Stimulated activated CD4-positive, alpha-beta T cell treated with anti-CD3 and anti-CD28 coated beads, Interleukin-12 subunit alpha, Interleukin-12 subunit beta, amount 100 ng/mL, for 24 hours (primary cell): ENCODE data around the gene RNF41.
"Not testable (repeated sequence)": the region's sequence is repeated elsewhere in the genome, so short reads cannot be mapped to it uniquely, and the experiment has no call there.

Experiments
- DNase-seq, 2 experiments: peaks; one replicate each; pipeline ENCODE4 v3.0.0-alpha.2; 2020; ENCODE audit warnings: low read depth in 2 of 2

RNF41 gene

DNA sequence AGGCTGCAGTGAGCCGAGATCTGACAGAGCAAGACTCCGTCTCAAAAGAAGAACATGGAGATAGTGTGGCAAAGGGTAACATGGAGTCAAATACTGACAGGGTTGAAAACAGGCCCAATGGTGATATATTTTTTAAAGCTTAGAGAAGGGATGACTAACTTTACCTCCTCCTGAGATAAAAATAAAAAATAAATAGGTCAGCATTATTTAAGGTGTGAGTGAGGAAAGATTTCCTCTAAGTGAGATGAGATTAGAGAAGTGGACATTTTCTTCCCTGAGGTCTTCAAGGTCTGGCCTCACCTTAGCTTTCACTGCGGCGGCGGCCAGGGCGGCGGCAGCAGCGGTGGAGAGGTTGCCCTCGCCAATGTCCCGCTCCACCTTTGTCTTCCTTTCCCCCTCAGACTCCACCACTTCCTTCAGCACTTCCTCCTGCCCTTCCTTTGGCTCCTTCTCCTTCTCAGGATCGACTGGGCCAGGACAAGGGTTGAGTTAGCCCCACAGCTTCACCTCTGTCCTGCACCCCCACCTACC, 52.4 kb downstream of the RNF41 start:
- DNase-seq: no peak

DNA sequence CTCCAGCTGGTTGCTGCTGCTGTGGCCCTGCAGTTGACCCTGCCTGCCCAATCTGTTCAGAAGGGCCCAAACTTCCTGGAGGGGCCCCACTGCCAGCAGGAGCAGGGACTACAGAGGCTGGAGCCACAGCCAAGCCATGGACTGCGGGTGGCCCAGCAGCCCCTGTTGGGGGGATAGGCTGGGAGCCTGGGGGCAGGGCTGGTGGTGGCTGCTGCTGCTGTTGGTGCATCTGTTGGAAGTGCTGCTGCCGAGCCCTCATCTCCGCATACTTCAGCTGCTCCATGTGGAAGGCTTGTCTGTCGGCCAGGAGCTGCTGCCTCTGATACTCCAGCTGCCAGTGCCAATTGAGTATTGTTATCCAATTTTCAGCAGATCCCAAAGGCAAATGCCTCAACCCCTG, 56.4 kb downstream of the RNF41 start:
- no peak for DNase-seq

DNA sequence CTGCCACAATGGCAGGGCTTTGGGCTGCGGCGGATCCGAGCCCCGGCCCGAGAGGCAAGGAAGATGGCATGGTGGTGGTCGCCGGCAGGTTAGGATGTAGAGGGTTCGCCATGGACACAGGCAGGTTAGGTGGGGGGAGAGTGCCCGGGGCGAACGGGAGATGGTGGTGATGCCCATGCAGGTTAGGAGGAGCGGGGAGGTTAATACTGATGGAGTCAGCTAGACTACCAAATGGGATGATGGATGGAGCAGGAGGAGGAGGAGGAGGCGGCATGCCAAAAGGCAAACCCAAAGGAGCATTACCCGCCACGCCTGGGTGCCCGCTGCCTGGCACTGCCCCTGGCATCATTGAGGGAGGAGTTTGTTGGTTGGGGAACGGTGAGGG, 57.4 kb downstream of the RNF41 start:
- DNase-seq: no peak

DNA sequence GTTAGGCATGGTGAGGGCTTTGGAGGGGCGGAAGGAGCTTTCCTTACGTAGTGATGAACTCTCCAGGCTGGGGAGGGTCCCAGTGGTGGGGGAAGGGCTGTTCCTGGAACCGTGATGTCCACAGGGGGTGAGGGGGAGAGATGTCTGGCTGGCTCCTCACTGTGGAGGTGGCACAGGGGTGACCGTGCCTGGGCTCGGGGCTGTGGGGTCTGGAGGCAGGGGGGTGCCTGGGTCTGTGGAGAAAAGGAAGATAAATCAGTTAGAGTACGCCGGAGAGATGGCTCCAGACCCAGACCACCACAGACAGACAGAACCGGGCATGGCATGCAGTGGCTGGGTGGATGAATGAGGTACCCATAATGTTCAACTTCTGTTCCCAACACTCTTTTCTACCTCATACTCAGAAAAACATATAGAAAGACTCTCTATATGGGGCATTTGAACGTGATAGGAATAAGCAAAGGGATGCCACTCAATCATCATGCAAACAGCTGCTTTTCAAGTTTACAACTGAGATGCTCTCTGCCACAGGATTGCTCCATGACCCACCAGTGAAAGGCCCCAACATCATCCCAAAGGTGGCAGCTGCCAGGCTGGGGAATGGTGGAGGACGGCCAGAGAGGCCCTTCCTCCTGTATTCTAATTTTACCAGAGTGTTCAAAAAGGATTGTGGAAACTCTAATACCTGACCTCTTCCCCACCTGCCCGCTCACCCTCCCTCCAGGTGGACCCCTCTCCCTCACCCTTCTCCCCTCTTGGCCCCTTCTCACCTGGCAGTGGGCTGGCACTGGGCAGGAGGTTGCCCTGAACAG, 58.0 kb downstream of the RNF41 start:
- no peak for DNase-seq

DNA sequence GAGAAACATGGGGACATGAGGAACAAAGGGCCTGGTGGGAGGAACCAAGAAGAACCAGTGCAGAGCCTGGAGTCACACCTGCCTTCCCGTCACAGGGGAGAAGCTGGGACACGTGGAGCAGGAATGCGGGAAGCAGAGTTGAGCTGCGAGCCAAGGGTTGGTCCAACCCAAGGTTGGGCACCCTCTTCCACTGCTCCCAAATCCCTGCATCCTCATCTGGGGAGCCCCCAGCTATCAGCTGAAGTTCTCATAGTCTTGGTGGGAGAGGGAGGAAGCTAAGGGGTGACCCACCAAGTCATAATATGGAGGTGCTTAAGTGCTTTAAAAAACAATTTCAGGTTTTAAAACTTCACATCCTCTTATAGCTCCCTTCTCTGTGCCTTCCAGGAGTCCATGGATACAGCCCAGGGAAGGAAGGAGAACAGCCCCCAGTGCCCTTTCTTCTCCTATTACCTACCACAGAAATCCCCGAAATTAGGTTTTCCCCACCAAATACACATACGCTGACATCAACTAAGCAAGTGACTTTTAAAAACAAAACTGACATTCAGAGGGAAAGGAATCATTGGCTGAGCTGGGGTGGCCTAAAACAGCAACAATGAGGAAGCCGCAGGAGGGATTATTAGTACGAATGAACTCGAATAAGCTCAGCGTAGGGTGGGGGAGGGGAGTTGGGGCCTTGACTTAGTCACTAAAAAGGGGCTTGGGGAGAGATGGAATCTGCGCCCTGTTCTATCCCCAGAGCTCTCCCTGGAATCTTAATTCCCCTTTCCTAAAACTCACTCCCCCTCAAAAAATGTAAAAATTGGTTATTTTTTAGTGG, 59.0 kb downstream of the RNF41 start:
- DNase-seq: no peak

DNA sequence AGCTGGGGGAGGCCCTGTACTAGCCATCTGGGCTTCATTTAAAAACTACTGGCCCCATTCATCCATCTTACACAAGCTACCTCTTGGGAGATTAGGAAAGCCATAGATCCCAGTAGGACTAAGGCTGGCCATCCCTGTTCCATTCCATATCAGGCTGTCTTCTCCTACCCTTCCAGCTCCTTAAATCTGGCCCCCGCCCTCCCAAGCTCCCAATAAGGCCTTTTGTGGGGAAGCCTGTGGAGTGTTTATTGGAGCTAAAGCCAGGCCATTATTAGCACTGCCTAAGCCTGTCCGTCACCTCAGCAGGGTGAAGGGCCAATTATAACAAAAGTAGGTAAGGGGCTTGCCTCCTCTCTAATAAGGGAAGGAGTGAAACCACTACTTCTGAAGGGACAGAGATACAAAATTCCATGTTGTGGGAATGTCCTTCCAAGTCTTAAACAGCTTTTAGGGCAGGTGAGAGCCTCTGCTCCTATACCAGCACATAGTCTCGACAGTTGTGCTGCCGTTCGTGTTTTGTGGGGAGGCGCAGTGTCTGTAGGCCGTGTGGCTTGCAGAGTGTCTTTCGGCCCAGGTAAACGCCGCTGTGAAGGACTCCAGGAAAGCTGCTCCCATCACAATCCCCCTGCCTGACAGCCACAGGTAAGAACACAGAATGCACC, 59.9 kb downstream of the RNF41 start:
- no peak for DNase-seq

DNA sequence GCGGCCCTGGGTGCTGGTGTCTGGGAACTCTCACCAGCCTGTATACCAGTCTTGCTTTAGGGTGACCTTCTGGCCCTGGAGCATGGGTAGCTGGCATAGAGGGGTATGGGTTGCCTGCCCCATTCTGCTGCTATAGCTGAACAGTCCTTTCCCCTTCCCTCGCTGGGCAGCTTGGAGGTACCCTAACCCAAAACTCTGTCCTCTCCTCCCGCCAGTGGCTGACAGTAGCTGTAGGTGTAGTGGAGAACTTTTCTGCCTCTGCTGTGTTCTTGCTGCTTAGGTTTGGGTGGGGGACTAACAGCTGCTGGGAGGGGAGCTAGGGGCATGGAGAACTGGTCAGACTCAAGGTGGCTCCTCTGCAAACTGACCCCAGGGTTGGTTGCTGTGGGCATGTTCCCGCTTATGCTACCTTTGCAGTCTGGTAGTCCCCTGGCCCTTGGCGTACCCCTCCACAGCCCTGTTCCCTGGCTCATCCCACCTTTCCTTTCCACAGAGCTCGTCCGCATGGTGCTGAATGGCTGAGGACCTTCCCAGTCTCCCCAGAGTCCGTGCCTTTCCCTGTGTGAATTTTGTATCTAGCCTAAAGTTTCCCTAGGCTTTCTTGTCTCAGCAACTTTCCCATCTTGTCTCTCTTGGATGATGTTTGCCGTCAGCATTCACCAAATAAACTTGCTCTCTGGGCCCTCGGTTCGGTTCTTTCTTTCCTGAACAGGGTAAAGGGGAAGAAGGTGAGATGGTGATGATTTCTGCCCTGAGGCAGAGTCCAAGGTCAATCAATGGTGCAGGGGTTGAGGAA, 60.6 kb downstream of the RNF41 start:
- no peak for DNase-seq

DNA sequence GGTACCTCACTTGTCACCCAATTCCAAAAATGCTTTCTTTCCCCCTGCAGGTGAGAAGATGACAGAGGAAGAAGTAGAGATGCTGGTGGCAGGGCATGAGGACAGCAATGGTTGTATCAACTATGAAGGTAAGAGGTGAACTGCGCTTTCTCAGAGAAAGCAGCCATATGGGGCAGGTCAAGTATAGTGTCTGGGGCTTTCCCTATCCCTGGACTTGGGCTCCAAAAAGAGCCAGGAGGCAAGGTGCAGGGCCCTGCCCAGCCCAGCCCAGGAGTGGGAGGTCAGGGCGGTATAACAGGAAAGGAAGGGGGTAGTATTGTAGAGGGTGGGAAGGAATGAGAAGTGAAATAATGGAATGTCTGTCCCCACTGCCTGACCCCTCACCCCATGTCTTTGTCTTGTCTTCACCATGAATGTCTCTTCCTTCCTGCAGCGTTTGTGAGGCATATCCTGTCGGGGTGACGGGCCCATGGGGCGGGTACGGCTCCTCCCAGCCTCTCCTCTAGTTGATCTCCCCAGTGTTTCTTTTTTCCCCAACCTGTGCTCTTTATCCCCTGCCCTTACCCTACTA, 61.4 kb downstream of the RNF41 start:
- DNase-seq: peak; percentile 13 to 49

DNA sequence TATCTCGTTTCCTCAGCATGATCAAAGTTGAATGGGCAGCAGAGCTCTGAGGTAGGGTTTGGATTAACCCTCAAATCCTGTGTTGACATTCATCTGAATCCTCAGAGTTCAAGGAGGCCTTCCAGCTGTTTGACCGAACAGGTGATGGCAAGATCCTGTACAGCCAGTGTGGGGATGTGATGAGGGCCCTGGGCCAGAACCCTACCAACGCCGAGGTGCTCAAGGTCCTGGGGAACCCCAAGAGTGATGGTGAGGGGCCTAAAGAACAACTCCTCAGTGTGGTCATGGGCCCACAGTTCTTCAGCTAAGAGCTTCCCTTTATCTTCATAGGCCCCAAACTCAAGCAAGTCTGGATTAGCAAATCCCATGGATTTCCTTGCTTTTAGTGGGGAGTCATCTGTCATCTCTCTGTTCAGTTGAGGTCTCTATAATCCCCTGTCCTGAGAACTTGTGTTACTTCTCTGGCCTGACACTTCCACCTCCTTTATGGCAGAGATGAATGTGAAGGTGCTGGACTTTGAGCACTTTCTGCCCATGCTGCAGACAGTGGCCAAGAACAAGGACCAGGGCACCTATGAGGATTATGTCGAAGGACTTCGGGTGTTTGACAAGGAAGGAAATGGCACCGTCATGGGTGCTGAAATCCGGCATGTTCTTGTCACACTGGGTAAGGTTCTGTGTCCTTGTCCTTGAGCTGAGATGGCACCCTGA, 62.1 kb downstream of the RNF41 start:
- no peak for DNase-seq

DNA sequence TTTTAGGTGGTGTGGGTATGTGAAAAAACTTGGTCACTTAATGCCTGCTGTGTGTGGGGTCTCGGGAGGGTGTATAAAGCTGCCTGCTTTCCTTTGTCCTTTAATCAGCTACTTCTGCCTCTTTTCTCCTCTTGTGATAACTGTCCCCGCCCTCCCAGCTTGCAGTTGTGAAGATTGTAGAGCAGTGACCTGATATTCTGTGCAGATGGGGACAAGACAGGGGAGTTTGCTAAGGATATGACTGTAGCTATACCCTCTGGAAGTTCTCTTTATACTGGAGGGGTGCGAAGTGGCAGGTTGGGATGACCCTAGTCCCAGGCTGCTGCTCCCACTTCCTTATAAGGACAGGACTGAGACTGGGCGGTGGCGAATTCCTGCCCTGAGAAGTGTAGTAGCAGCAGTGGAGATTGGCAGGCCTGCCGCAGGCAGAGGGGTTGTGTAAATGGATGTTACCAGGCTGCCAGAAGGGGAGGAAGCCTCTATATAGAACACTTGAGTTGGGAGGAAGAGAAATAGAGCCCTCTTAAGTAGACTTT, 62.7 kb downstream of the RNF41 start:
- DNase-seq: peak in 1 of 2 experiments; percentile 30

DNA sequence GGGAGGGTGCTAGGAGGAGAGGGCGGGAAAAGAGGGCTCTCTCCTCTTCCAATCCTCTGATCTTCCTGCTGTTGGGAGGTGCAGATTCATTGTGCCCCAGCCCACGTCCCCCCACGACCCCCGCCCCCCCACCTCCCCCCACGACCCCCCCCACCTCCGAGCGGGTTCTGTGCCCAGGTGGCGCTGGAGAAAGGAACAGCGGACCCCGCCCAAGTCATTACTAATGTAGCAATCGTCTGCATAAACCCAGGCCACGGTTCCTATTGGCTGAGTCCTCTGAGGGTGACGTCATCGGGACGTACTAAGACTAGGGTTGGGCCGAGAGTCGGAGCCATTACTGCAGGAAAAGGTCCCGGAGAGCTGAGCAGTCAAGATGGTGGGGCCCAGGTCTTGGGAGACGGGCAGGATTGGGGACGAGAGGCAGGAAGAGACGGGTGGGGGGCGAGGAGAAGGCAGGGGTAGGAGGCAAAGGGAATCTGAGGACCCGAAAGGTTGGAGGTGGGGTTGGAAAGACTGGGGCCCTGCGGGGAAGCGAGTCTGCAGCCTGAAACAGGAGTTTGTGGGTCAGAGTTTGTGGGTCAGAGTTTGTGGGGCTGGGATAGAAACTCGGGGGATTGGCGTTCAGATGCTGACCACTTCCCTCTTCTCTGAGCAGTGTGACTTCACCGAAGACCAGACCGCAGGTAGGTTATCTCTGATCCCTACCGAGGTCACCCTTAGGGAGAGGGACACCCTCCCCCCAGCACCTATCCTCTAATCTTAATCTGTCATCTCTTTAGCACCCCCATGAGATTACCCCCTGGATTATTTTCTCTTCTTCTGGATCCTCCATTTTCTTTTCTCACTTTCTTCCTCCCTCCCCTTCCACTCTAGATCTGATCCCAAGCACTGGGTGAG, 63.4 kb downstream of the RNF41 start, which contains the start of gene MYL6:
Gene MYL6 (plus strand): TSS at position 331 of the 897 bp plus-strand sequence. CDS start 43 bp downstream, at position 374.
- peak; percentile 86 to 88 for DNase-seq

DNA sequence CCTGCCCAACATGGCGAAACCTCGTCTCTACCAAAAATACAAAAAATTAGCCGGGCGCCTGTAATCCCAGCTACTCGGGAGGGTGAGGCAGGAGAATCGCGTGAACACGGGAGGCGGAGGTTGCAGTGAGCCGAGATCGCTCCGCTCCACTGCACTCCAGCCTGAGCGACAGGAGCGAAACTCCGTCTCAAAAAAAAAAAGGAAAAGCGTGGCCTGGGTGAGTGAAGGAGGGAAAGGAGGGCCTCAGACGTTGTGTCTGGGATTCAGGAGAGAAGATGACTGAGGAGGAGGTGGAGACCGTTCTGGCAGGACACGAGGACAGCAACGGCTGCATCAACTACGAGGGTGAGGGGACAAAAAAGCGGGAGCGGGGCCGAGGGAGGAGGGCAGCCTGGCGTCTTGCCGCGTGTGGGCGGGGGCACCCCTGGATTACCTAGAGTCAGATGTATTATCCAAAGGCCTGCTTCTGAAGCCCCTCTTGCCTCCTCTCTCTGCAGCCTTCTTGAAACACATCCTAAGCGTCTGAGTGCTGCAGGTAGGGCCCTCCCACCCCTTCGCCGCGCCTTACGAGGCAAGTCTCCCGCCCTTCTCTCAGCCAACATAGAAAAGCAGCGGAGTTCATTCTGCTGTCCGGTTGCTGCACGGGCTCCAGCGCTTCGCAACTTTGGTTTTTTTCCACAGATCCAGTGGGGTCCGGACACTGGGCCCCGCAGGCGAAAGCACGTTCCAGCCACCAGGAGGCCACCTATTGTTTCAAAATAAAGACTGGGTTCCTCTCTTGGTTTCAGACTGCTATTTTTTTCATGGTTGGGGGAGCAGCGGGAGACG, 64.3 kb downstream of the RNF41 start:
- peak; percentile 33 to 40 for DNase-seq

DNA sequence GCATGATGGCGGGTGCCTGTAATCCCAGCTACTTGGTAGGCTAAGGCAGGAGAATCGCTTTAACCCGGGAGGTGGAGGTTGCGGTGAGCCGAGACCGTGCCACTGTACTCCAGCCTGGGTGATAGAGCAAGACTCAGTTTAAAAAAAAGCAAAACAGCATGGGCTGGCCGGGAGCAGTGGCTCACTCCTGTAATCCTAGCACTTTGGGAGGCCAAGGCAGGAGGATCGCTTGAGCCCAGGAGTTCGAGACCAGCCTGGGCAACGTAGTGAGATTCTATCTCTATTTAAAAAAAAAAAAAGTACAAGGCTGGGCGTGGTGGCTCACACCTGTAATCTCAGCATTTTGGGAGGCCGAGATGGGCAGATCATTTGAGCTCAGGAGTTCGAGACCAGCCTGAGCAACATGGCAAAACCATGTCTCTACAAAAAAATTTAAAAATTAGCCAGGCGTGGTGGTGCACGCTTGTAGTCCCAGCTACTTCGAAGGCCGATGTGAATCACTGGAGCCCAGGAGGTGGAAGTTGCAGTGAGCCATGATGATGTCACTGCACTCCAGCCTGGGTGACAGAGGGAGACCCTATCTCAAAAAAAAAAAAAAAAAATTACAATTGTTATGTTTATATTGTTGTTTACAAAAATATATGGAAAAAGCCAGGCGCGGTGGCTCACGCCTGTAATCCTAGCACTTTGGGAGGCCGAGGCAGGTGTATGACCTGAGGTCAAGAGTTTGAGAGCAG, 65.1 kb downstream of the RNF41 start:
- DNase-seq: not testable (repeated sequence)

DNA sequence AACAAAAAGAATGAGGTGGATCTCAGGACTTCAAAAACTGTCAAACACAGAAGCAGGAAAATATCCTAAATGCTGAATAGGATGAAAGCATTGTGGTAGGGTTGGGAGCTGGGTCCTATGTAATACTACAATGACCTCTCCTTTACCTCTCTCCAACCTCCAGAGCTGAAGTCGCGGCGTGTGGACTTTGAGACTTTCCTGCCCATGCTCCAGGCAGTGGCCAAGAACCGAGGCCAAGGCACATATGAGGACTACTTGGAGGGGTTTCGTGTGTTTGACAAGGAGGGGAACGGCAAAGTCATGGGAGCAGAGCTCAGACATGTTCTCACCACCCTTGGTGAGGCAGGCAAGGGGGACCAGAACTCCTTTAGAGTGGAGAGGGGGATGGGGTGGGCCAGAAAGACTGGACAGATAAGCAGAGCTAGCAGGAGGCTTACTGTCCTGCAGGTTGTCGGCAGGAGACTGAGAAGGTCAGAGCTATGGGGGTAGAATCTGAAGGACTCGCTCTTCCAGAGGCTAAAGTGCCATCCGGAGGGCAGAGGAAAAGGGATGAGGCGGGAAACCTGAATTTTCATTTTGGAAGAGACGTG, 66.4 kb downstream of the RNF41 start:
- DNase-seq: no peak

DNA sequence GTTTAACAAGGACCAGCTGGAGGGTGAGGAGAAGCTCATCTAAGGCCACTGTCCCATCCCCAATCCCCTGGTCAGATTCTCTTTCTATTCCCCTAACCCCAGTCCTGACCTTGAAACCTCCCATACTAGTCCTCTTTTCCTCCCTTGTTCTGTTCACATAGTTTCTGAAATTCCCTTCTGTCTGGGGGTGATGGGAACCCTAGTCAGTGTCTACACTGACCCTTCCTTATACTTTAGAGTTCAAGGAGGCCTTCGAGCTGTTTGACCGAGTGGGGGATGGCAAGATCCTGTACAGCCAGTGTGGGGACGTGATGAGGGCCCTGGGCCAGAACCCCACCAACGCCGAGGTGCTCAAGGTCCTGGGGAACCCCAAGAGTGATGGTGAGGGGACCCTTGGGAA, 66.9 kb downstream of the RNF41 start:
- DNase-seq: no peak

DNA sequence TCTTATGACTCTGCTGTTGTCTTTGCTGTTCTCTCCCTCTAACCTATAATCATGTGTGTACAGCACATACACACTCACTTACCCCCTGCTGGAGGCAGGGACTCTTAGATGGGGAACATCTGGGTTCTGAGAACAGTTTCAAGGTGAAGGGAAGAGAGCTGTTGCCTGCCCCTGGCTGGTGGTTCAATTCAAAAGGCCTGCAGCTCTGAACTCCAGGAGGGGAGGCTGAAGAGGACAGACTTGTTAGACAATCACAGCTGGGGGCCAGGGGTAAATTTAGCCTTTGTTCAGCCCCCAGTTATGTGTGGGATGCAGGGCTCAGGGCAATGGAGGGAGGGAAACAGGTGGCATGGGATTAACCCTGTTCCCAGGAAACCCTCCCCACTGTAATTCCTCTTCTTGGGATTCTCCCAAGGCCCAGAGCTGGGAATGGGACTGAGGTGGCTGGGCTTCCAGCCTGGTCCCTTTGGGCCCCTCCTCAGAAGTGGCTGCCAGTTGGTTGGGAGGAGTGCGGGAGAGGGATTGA, 67.4 kb downstream of the RNF41 start:
- no peak for DNase-seq

DNA sequence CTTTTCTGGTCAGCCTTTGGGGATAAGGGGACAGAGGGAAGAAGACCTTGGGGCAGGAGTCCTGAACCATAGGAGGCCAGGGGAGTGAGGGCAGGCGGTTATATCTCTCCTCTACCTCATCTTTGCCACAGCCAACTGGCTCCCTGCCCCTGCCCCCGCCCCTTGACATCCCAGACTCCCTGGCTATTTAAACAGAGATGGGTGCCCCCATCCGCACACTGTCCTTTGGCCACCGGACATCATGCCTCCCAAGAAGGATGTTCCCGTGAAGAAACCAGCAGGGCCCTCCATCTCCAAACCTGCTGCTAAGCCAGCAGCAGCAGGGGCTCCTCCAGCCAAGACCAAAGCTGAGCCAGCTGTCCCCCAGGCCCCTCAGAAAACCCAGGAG, 68.0 kb downstream of the RNF41 start:
- DNase-seq: no peak
